PC-9 (cell line): ENCODE measurements around the gene COPG1. TPM values are rescaled to one million over a fixed set of nuclear protein-coding genes. Genes with fewer than 3 reads are reported as not detected.

Experiments used
- BruUV-seq: library from RNA; stranded (reverse); fragments of 400-500 nt; replicated peaks from 2 replicates; lab custom pipeline; 2021; lab: Mats Ljungman, UMichigan
- CTCF ChIA-PET: fragments of 300-600 bp; sonication (Branson Sonifier 250); formaldehyde crosslinking; loops from one replicate; lab custom pipeline; 2022; ENCODE audit warnings: antibody characterized with exemption; lab: Charles Lee
- POLR2A ChIA-PET: fragments of 300-600 bp; sonication (Branson Sonifier 250); formaldehyde crosslinking; loops from one replicate; lab custom pipeline; 2022; ENCODE audit warnings: antibody characterized with exemption; ENCODE audit not compliant: unreplicated experiment; lab: Charles Lee
- DNase-seq, 2 experiments: peaks; one replicate each; pipeline versions ENCODE4 v3.0.0 to v3.0.0-alpha.2; 2015 to 2022; ENCODE audit warnings: mixed read lengths in 1 of 2
- H2AFZ ChIP-seq: fragments of 200-600 bp; sonication (generic); 2 replicates; pipeline ENCODE4 v1.8.1; 2017; ENCODE audit warnings: antibody characterized with exemption
- H3F3A ChIP-seq: fragments of 200-600 bp; sonication (generic); 2 replicates; pipeline ENCODE4 v1.8.1; 2017; ENCODE audit warnings: antibody characterized with exemption, mild to moderate bottlenecking, low read depth; ENCODE audit not compliant: insufficient read depth
- H3K27ac ChIP-seq: fragments of 200-600 bp; sonication (generic); 2 replicates; pipeline ENCODE4 v1.6.1; 2016; ENCODE audit warnings: mixed run types
- H3K27me3 ChIP-seq: fragments of 200-600 bp; sonication (generic); 2 replicates; pipeline ENCODE4 v1.6.1; 2016; ENCODE audit warnings: low read depth, mixed run types; ENCODE audit not compliant: insufficient read depth
- H3K36me3 ChIP-seq: fragments of 200-600 bp; sonication (generic); 2 replicates; pipeline ENCODE4 v1.6.1; 2016; ENCODE audit warnings: low read depth, mixed run types
- H3K4me1 ChIP-seq: fragments of 200-600 bp; sonication (generic); replicated peaks from 2 replicates; pipeline ENCODE4 v1.6.1; 2016; ENCODE audit warnings: mixed run types; ENCODE audit not compliant: insufficient read depth
- H3K4me2 ChIP-seq: fragments of 200-600 bp; sonication (generic); 2 replicates; pipeline ENCODE4 v1.6.1; 2017; ENCODE audit warnings: mixed run types
- H3K4me3 ChIP-seq: fragments of 200-600 bp; sonication (generic); 2 replicates; pipeline ENCODE4 v1.6.1; 2016; ENCODE audit warnings: mixed run types
- H3K79me2 ChIP-seq: fragments of 200-600 bp; sonication (generic); 2 replicates; pipeline ENCODE4 v1.6.1; 2017; ENCODE audit warnings: low read depth, mixed run types
- H3K9me2 ChIP-seq: fragments of 200-600 bp; sonication (generic); 2 replicates; pipeline ENCODE4 v1.8.1; 2017; ENCODE audit warnings: mild to moderate bottlenecking; ENCODE audit not compliant: insufficient read depth
- H3K9me3 ChIP-seq: fragments of 200-600 bp; sonication (generic); 2 replicates; pipeline ENCODE4 v1.8.1; 2016; ENCODE audit warnings: low read depth; ENCODE audit not compliant: insufficient read depth
- H4K20me1 ChIP-seq: fragments of 200-600 bp; sonication (generic); 2 replicates; pipeline ENCODE4 v1.8.1; 2017; ENCODE audit not compliant: insufficient read depth
- CTCF ChIP-seq: fragments of 200-600 bp; sonication (generic); conservative IDR thresholded peaks from 2 replicates; pipeline ENCODE4 v1.6.1; 2017; ENCODE audit warnings: mixed run types, antibody characterized with exemption, mild to moderate bottlenecking, moderate library complexity
- EZH2 ChIP-seq: fragments of 200-600 bp; sonication (generic); IDR thresholded peaks from 2 replicates; pipeline ENCODE4 v1.8.0; 2017; ENCODE audit warnings: antibody characterized with exemption, low read depth
- intact Hi-C: fragments of 100-400 bp; cut with micrococcal nuclease; formaldehyde crosslinking; loops from one replicate; pipeline ENCODE4 v1.10.0; 2022; ENCODE audit not compliant: unreplicated experiment
- total RNA-seq: library from RNA; stranded (reverse); gene quantifications from 2 replicates; pipeline ENCODE4 v1.2.3, GENCODE V29; 2021

The COPG1 gene
- total RNA-seq, 1 experiment from 2014 or later: 212 TPM

DNA sequence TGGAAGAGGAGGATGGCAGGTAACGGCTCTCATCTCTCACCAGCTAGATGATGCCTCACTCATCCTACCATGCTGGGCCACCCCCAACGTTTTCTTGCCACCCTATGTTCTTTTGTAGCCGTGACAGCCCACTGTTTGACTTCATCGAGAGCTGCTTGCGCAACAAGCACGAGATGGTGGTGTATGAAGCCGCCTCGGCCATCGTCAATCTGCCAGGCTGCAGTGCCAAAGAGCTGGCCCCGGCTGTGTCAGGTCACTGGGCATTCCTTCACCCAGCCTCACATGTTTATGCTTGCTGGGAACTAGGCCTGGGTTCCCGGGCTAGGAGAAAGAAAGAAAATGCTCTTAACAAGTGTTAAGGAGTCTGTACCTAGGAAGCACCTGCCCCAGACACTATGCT is 8.2 kb downstream of the COPG1 start:
- no TSS peak for BruUV-seq
- Histone ChIP-seq H4K20me1 (peaks cover 6% of the 10 kb centered on the region; the same call in 1 of the 2 replicates), H3K9me2 (no peaks in the 10 kb centered on the region), H3K79me2 (peaks cover 9% of the 10 kb centered on the region), H3F3A (no peaks in the 10 kb centered on the region), H3K4me1 (no peaks in the 10 kb centered on the region), H3K36me3 (peaks cover 56% of the 10 kb centered on the region), H3K27ac (no peak overlapping the region), H3K4me2 (no peak overlapping the region), H3K9me3 (no peaks in the 10 kb centered on the region), H3K27me3 (no peaks in the 10 kb centered on the region), H3K4me3 (no peak overlapping the region), H2AFZ (no peak overlapping the region)
- TF ChIP-seq CTCF: no peak
- no peak for TF ChIP-seq EZH2
- POLR2A ChIA-PET: no interaction called here
- DNase-seq: no peak
- intact Hi-C loops: no loop called here
- CTCF ChIA-PET: no interaction called here

DNA sequence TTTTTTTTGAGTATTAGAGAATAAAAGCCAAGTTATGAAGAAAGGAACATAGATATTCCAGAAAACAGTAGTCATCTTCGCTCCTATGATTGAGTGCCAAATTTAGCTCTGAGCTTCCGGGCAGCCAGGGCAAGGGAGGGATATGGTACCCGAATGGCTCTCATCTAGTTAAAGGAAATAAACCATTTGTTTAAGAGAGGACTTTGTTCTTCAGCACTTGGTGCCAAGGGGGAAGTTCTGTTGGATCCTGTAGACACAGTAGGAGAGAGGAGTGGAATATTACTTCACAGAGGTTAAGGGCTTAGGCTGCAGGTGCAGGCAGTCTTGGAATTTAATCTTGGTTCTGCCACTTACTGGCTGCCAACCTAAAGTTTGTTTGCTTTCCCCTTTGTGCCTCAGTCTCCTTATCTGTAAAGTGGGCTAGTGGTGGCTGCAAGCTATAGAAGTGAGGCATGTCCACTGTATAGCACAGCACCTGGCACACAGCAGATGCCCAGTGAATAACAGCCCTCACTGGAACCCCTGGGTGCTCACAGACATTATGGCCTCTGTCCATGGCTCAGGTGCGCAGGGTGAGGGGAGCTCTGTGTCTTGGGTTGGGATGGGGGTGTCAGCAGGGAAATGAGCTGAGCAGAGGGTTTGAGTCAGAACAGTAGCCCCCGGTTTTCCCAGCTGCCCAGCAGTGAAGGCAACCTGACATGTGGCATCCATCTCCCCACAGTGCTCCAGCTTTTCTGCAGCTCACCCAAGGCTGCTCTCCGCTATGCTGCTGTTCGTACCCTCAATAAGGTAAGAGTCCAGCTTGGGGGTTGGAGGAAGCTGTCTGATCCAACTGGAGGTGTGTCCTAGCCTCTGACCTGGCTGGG is 10.4 kb downstream of the COPG1 start:
- Histone ChIP-seq H3K4me3 (no peak overlapping the region), H2AFZ (no peak overlapping the region), H3K27ac (no peak overlapping the region), H3K4me2 (no peak overlapping the region), H3K27me3 (no peaks in the 10 kb centered on the region), H3K36me3 (peaks cover 41% of the 10 kb centered on the region), H4K20me1 (no peaks in the 10 kb centered on the region), H3K9me3 (no peaks in the 10 kb centered on the region), H3F3A (no peaks in the 10 kb centered on the region), H3K4me1 (no peaks in the 10 kb centered on the region), H3K79me2 (no peaks in the 10 kb centered on the region), H3K9me2 (no peaks in the 10 kb centered on the region)
- ChIA-PET CTCF (no interaction called here), POLR2A (no interaction called here)
- intact Hi-C loops: no loop called here
- no TSS peak for BruUV-seq
- TF ChIP-seq EZH2 (no peak), CTCF (no peak)
- DNase-seq: no peak

- POLR2A ChIA-PET: interaction anchor here (0.6 kb wide), 1 partner anchor 1699 kb away, joined by 3 read pairs; no protein-coding TSS in a partner anchor
- Histone ChIP-seq H2AFZ (no peak overlapping the region), H3K4me3 (no peak overlapping the region), H3K36me3 (peaks cover 44% of the 10 kb centered on the region), H3K27me3 (no peaks in the 10 kb centered on the region), H3K4me2 (no peak overlapping the region), H3K79me2 (no peaks in the 10 kb centered on the region), H4K20me1 (no peaks in the 10 kb centered on the region), H3K4me1 (no peaks in the 10 kb centered on the region), H3K27ac (no peak overlapping the region), H3F3A (no peaks in the 10 kb centered on the region), H3K9me3 (no peaks in the 10 kb centered on the region), H3K9me2 (no peaks in the 10 kb centered on the region)
- CTCF ChIA-PET: no interaction called here
- TF ChIP-seq CTCF: no peak
- TF ChIP-seq EZH2: no peak
- DNase-seq: no peak
- no TSS peak for BruUV-seq
- intact Hi-C loops: no loop called here
These were observed 11.2 kb downstream of the COPG1 start for GRCh38 chr3:129260606-129261005.
